ENCODE data around the gene HPN. TPM values are rescaled to one million over a fixed set of nuclear protein-coding genes. Genes with fewer than 3 reads are reported as not detected.

HPN gene
- total RNA-seq, 1 donor from 2014 or later = 1.1 TPM

DNA sequence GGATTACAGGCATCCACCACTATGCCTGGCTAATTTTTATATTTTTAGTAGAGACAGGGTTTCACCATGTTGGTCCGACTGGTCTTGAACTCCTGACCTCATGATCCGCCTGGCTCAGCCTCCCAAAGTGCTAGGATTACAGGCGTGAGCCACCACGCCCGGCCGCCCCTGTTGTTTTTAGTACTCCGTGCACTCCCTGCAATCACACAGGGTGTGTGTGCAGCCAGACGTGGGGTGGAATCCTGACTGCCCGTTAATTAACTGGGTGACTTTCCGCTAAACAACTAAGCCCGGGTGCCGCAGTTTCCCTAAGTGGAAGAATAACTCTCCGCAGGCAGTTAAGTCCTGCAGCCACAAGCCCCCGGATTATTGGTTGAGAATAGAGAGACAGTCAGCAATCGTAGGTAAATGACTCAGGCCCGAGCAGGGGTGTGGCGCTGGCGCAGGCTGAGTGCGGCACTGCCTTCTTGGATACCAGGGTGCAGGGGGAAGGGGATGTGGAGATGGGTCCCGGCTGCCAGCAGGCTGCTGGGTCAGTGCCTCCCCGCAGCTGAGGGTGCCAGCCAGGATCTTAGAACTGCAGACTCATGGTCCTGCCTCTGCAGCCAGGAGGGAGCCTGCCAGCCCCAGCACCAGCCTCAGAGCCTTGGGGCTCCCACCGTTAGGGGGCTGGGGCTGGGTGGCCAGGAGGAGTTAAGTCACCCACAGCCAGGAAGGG is 68.0 kb downstream of the HPN start:
- ATAC-seq (no peak), DNase-seq (ENCODE audit: low spot score) (no peak)
- intact Hi-C loops (cut with DNase I) = no loop called here

DNA sequence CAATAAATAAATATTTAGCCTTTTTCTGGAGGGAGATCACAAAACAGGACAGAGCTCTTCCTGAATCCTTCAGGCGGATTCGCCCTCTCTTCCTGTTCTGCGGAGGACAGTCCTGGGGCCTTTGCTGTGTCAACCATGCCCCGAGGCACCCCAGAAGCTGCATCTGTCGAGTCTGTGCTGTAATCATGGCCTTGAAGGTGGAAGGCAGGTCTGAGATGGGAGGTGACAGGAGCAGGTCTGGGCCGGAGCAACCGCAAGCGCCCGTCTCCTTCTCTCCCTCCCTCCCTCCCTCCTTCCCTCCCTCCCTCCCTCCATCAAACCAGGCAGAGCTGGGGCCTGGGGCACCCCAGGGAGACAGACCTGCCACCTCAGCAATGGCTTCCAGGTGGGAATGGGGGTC is 69.5 kb downstream of the HPN start:
- no peak for ATAC-seq
- intact Hi-C loops (cut with DNase I) = no loop called here

DNA sequence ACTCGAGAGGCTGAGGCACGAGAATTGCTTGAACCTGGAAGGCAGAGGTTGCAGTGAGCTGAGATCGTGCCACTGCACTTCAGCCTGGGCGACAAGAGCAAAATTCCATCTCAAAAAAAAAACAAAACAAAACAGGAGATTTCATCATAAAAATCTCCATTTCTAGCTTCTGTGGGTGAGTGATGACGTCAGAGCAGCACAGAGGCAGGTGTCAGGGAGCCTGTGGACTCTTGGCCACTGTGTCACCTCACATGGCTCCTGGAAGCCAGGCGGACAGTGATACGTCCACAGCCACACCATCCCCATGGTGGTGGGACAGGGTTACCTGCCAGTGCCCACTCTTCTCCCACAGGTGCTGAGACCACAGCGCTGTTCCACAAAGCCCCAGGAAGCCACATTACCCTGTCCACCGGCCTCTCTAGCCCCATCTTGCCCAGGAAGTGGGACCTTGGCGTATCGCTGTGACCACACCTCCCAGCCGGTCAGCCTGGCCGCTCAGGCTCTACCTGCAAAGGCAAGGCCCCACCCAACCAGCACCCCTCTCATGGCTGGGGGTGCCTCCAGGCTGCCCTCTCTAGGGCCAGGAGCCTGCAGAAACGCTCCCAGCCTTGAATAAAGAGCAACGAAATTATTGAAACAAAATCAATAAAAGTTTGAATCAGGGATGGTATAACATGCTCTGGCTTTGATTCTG is 71.6 kb downstream of the HPN start:
- intact Hi-C loops (cut with DNase I) = no loop called here
- ATAC-seq (no peak), DNase-seq (ENCODE audit: low spot score) (no peak)

More for the DNA sequence above, 69.5 kb downstream of the HPN start:
- no peak for DNase-seq (ENCODE audit: low spot score)

DNA sequence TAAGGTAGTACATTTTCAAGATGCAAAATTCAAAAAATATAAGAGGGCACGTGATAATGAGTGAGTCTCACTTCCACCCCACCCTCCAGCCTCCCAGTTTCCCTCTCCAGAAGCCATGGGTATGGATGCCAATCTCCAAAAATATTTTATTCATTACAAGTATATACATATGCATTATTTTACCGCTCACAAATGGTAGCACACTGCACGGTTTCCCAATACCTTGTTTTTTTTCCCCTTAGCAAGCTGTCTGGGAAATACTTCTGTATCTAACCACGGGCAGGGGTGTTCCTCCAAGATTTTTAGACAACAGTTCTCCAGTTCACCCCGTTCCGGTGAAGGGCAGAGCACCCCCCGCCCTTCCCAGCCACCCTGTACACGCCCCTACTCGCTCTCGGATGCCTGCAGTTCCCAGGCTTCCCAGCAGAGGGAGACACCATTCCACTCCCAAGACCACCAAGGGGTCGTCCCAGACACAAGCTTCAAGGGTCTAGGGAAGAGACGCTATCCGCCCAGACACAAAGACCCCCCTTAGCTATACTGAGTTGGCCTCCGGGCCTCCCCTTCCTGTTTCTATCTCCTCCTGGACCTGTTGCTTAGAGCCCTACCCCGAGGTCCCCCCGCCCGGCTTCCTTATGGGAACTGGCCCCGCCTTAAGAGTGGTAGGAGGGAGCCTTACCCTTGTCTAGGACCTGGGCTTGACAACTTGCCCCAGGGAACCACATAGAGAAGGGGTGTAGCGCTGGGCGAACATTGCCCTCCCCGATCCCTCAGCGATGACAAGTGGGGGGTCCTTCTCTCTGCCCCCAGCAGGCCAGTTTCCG is 73.0 kb downstream of the HPN start:
- ATAC-seq = peak; percentile 84
- intact Hi-C loops (cut with DNase I) = no loop called here
- DNase-seq (ENCODE audit: low spot score) = peak; percentile 89

DNA sequence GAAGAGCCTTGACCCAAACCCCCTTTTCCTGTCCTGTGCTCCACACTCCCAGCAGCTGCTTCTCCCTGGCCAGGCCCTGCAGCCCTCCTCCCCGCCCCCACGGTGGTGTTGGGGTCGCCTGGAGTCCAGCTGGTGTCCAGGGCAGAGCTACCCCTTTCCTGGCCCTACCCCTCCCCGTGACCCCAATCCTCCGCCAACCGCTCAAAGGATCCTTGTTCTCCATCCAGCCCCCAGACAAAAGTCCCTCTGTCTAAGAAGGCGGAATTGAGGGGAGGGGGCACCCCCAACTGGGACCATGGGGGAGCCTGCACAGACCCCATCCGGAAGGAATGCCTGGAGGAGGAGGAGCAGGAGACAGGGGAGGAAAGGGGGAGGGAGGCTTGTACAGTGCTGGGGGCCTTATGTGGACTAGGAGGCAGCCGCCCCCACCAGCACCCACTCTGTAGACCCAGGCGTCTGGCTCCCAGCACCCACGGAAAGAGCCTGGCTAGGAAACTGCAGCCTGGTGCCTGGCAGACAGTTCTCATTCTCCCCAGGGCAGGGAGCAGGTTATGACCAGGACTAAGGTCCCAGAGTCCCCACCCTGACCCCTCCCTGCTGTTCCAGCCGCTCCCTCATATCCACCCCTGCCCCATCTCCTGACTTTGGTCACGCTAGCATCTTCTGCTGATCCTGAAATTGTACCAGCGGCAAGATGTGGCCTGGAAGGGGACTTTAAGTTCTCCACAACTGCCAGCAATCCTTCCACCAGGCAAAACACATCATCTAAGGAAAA is 73.8 kb downstream of the HPN start, which contains the start of gene FXYD3:
Gene FXYD3 (plus strand): TSS at position 647 of the 775 bp plus-strand sequence. CDS start 3,554 bp downstream, outside the sequence.
- ATAC-seq = peak; percentile 79
- DNase-seq (ENCODE audit: low spot score) = peak; percentile 89
- intact Hi-C loops (cut with DNase I) = no loop called here

Other genes with a start within 250 kb of the HPN start
- 6.2 TPM for gene ZNF30, start 114.8 kb upstream of the HPN start, total RNA-seq
- 9.0 TPM for gene ZNF792, start 77.5 kb upstream of the HPN start, total RNA-seq
- 81.2 TPM for gene GRAMD1A, start 41.4 kb upstream of the HPN start, total RNA-seq
- 13.8 TPM for gene SCN1B, start 11.3 kb upstream of the HPN start, total RNA-seq
- 24.1 TPM for gene FXYD3, start 74.1 kb downstream of the HPN start, total RNA-seq
- 244 TPM for gene LGI4, start 93.3 kb downstream of the HPN start, total RNA-seq
- 460 TPM for gene FXYD1, start 97.1 kb downstream of the HPN start, total RNA-seq
- gene FXYD7, start 101.5 kb downstream of the HPN start, total RNA-seq = 5.5 TPM
- gene FXYD5, start 113.0 kb downstream of the HPN start, total RNA-seq = 92.9 TPM
- 0.31 TPM for gene FAM187B, start 187.0 kb downstream of the HPN start, total RNA-seq
- gene LSR, start 207.3 kb downstream of the HPN start, total RNA-seq = 9.3 TPM
- 137 TPM for gene USF2, start 227.2 kb downstream of the HPN start, total RNA-seq
- gene HAMP, start 240.8 kb downstream of the HPN start, total RNA-seq = 8.9 TPM

Data from sciatic nerve (tissue), 2 donors.